Thoracic aorta (tissue), 2 donors: Measurements from ENCODE around the gene DNAJC16. TPM values are rescaled to one million over a fixed set of nuclear protein-coding genes. Genes with fewer than 3 reads are reported as not detected.

ENCODE experiments used
- ATAC-seq: fragments of 150-250 bp; one replicate; pipeline ENCODE4 v1.8.0; 2017; ENCODE audit warnings: low read depth; ENCODE audit not compliant: insufficient number of reproducible peaks, low FRiP score
- DNase-seq: peaks from one replicate; pipeline ENCODE4 v3.0.0-alpha.2; 2020; ENCODE audit warnings: low spot score
- H3K27ac ChIP-seq, 2 donors: fragments of 200-600 bp; sonication (generic); 1 replicate in 1 of 2; 2 replicates in 1 of 2; pipeline ENCODE4 v1.5.1; 2016; ENCODE audit warnings: mild to moderate bottlenecking in 2 of 2, moderate library complexity in 2 of 2
- H3K27me3 ChIP-seq: fragments of 200-600 bp; sonication (generic); replicated peaks from 2 replicates; pipeline ENCODE4 v1.6.0; 2016; ENCODE audit warnings: mild to moderate bottlenecking; ENCODE audit not compliant: insufficient read depth
- H3K36me3 ChIP-seq: fragments of 200-600 bp; sonication (generic); one replicate; pipeline ENCODE4 v1.5.1; 2016
- H3K4me1 ChIP-seq, 2 donors: fragments of 200-600 bp; sonication (generic); 1 replicate in 1 of 2; 2 replicates in 1 of 2; pipeline versions ENCODE4 v1.5.1 to v1.6.0; 2016; ENCODE audit warnings: low read depth in 2 of 2, mild to moderate bottlenecking in 1 of 2; ENCODE audit not compliant: control insufficient read depth in 1 of 2
- H3K4me3 ChIP-seq: fragments of 200-600 bp; sonication (generic); 2 replicates; pipeline ENCODE4 v1.5.1; 2016; ENCODE audit warnings: mild to moderate bottlenecking
- H3K9me3 ChIP-seq: fragments of 200-600 bp; sonication (generic); 2 replicates; pipeline ENCODE4 v1.5.1; 2016
- total RNA-seq, 2 donors: library from RNA; depleted of rRNA; stranded (reverse); fragments of >200 nt; gene quantifications; one replicate each; pipeline versions ENCODE4 v1.1.0 to v1.2.3, GENCODE V29; 2016
- TF ChIP-seq, protein P1 (sequence below): fragments of 200-600 bp; sonication (generic); IDR thresholded peaks from one replicate; pipeline ENCODE4 v1.5.1; 2019; ENCODE audit warnings: antibody characterized with exemption

DNAJC16 gene
- total RNA-seq, 2 donors from 2014 or later: 14.1 to 28.6 TPM

DNA sequence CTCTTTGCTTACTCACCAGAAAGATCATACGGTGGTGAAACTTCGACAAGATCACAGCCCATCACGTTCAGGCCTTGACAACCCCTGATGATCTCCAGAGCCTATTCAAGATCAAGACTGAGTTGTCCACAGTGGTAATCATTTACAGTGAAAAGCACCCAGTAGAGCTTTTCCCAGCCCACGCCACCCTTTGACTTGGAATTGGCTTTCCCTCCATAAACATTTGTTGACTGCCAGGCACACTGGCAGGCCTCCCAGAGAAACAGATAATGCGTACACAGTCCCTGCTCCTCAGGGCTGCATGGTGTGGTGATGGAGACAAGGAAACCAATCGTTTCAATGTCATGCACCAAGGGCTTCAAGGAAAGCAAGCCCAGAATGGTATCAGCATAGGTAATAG, 48.1 kb downstream of the DNAJC16 start:
- TF ChIP-seq, protein P1, sequence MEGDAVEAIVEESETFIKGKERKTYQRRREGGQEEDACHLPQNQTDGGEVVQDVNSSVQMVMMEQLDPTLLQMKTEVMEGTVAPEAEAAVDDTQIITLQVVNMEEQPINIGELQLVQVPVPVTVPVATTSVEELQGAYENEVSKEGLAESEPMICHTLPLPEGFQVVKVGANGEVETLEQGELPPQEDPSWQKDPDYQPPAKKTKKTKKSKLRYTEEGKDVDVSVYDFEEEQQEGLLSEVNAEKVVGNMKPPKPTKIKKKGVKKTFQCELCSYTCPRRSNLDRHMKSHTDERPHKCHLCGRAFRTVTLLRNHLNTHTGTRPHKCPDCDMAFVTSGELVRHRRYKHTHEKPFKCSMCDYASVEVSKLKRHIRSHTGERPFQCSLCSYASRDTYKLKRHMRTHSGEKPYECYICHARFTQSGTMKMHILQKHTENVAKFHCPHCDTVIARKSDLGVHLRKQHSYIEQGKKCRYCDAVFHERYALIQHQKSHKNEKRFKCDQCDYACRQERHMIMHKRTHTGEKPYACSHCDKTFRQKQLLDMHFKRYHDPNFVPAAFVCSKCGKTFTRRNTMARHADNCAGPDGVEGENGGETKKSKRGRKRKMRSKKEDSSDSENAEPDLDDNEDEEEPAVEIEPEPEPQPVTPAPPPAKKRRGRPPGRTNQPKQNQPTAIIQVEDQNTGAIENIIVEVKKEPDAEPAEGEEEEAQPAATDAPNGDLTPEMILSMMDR: no peak
- Histone ChIP-seq H3K36me3 (no peaks in the 10 kb centered on the region), H3K27me3 (no peaks in the 10 kb centered on the region), H3K9me3 (no peaks in the 10 kb centered on the region), H3K4me1 (peaks cover 0 to 20% of the 10 kb centered on the region in 2 donors), H3K4me3 (no peak overlapping the region), H3K27ac (no peak overlapping the region)
- DNase-seq (no peak), ATAC-seq (no peak)

DNA sequence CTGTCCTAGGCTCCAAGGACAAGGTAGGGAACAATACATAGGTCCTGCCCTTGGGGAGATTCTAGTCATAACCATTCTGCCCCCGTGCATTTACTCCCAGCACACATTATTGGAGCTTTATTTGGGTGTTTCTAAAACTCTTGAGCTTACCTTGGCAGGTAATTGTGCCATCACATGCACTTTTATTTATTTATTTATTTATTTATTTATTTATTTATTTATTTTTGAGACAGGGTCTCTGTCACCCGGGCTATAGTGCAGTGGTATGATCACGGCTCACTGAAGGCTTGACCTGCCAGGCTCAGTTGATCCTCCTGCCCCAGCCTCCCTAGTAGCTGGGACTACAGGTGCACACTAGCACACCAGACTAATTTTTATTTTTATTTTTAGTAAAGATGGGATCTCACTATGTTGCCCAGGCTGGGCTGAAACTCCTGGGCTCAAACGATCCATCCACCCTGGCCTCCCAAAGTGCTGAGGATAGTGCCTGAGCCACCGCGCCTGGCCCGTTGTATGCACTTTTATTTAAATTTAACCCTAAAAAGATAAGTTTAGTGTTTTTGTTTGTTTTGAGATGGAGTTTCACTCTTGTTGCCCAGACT, 49.0 kb downstream of the DNAJC16 start:
- TF ChIP-seq, protein P1: no peak
- Histone ChIP-seq H3K27me3 (no peaks in the 10 kb centered on the region), H3K4me3 (no peak overlapping the region), H3K36me3 (no peaks in the 10 kb centered on the region), H3K9me3 (no peaks in the 10 kb centered on the region), H3K27ac (no peak overlapping the region), H3K4me1 (peaks cover 0 to 20% of the 10 kb centered on the region in 2 donors)
- ATAC-seq (no peak), DNase-seq (no peak)

DNA sequence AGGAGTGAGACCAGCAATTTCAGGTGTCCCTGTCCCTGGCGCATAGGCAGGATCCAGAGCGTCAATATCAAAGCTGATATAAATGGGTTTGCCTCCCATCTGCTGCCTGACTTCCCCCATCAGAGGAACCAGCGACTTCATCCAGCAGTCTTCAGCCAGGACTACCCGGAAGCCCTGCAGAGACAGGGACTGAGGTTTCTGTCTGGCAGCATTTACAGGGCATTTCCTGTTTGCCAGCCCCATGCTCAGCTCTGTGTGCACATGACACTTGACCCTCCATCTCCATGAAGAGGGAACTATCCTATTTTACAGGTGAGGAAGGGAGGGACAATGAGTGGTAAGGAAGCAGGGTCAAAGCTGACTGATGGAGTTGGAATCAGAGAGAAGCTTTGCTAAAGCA, 51.0 kb downstream of the DNAJC16 start:
- H3K4me1 ChIP-seq: peaks cover 0 to 18% of the 10 kb centered on the region in 2 donors
- TF ChIP-seq, protein P1: no peak
- no peaks in the 10 kb centered on the region for H3K27me3 ChIP-seq
- H3K4me3 ChIP-seq: no peak overlapping the region
- ATAC-seq (no peak), DNase-seq (no peak)
- H3K27ac ChIP-seq: no peak overlapping the region
- no peaks in the 10 kb centered on the region for H3K36me3 ChIP-seq
- H3K9me3 ChIP-seq: no peaks in the 10 kb centered on the region

DNA sequence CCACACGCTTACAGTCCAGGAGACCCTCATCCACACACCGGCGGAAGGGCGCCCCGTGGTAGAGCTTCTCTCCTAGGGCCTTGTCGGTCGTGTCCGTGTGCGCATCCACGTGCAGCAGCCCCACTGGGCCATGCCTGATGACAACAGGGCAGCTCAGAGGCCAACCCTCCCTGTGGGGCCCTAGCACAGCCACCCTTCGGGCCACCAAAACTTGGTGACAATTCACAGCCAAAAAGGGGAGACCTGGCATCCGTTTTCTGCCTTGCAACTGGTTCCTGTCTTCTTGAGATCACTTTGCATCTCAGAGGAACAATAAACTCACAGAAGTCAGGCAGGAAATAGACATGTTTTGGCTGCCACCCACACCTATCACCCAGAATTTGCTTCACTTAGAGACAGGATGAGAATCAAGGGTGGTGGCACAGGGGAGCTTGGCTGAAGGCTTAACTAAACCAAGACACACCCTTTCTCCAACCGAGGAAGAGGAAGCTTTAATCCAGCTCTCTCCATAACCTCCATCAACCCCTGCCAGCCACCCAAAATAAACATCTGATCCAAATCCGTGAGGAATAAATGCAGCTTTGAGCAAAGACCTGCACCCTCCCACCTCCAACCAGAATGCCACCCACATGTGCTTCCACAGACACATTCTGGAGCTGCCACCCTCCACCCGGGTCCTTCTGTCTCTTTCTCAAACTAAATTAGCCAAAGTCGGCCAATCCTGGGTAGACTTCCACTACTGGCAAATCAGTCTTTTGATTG, 52.5 kb downstream of the DNAJC16 start:
- Histone ChIP-seq H3K27me3 (no peaks in the 10 kb centered on the region), H3K4me3 (no peak overlapping the region), H3K27ac (no peak overlapping the region), H3K9me3 (no peaks in the 10 kb centered on the region), H3K4me1 (peaks cover 0 to 8% of the 10 kb centered on the region in 2 donors), H3K36me3 (no peaks in the 10 kb centered on the region)
- no peak for DNase-seq
- no peak for ATAC-seq
- TF ChIP-seq, protein P1: no peak

DNA sequence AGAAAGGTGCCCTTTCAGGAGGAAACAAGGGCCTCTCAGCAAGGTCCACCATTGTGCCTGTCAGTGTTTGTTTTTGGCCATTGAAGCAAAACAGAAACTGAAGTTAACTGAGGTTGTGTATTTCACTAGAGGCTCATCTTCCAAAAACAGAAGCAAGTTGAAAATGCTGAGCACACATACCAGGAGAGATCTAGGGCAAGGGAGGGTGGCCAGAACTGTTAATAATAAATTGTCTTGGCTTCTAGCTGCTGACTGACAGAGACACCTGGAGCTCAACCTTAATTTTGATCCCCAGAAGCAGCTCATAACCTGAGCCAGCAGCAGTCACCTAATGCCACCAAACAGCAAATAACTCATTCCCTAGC, 53.0 kb downstream of the DNAJC16 start:
- ATAC-seq (no peak), DNase-seq (no peak)
- Histone ChIP-seq H3K36me3 (no peaks in the 10 kb centered on the region), H3K27me3 (no peaks in the 10 kb centered on the region), H3K4me3 (no peak overlapping the region), H3K27ac (no peak overlapping the region), H3K9me3 (no peaks in the 10 kb centered on the region), H3K4me1 (peaks cover 3 to 11% of the 10 kb centered on the region in 2 donors)
- TF ChIP-seq, protein P1: no peak
